ENCODE results near the gene RET. TPM values are rescaled to one million over a fixed set of nuclear protein-coding genes. Genes with fewer than 3 reads are reported as not detected.

Gene RET
- total RNA-seq, 2 donors from 2014 or later = 0.14 TPM; not detected in 1

GRCh38 chr10:43174969-43175368 lies 98.1 kb downstream of the RET start:
- no peaks in the 10 kb centered on the region for H3K4me1 ChIP-seq (ENCODE audit: control insufficient read depth in 1 of 2, low read depth in 2 of 2)
- no peak overlapping the region for H3K4me3 ChIP-seq
- H3K27me3 ChIP-seq (replicated peaks; ENCODE audit: insufficient read depth) = no peaks in the 10 kb centered on the region
- no peak for DNase-seq (ENCODE audit: low spot score)
- no peak for ATAC-seq (ENCODE audit: insufficient number of reproducible peaks, low FRiP score, low read depth)
- H3K9me3 ChIP-seq = no peaks in the 10 kb centered on the region
- H3K36me3 ChIP-seq = peaks cover 27% of the 10 kb centered on the region
- H3K27ac ChIP-seq = no peak overlapping the region
- TF ChIP-seq, protein P1, sequence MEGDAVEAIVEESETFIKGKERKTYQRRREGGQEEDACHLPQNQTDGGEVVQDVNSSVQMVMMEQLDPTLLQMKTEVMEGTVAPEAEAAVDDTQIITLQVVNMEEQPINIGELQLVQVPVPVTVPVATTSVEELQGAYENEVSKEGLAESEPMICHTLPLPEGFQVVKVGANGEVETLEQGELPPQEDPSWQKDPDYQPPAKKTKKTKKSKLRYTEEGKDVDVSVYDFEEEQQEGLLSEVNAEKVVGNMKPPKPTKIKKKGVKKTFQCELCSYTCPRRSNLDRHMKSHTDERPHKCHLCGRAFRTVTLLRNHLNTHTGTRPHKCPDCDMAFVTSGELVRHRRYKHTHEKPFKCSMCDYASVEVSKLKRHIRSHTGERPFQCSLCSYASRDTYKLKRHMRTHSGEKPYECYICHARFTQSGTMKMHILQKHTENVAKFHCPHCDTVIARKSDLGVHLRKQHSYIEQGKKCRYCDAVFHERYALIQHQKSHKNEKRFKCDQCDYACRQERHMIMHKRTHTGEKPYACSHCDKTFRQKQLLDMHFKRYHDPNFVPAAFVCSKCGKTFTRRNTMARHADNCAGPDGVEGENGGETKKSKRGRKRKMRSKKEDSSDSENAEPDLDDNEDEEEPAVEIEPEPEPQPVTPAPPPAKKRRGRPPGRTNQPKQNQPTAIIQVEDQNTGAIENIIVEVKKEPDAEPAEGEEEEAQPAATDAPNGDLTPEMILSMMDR (IDR thresholded peaks at IDR 0.05) = no peak

- Histone ChIP-seq H3K4me3 (no peak overlapping the region), H3K4me1 (ENCODE audit: control insufficient read depth in 1 of 2, low read depth in 2 of 2) (no peaks in the 10 kb centered on the region), H3K27me3 (replicated peaks; ENCODE audit: insufficient read depth) (no peaks in the 10 kb centered on the region), H3K9me3 (no peaks in the 10 kb centered on the region), H3K36me3 (peaks cover 37% of the 10 kb centered on the region), H3K27ac (no peak overlapping the region)
- TF ChIP-seq, protein P1 (IDR thresholded peaks at IDR 0.05) = no peak
- no peak for ATAC-seq (ENCODE audit: insufficient number of reproducible peaks, low FRiP score, low read depth)
- DNase-seq (ENCODE audit: low spot score) = no peak
Measured at GRCh38 chr10:43176271-43176670, 99.4 kb downstream of the RET start.

GRCh38 chr10:43177595-43177994 lies 100.7 kb downstream of the RET start:
- H3K27ac ChIP-seq = no peak overlapping the region
- no peak for ATAC-seq (ENCODE audit: insufficient number of reproducible peaks, low FRiP score, low read depth)
- no peak overlapping the region for H3K4me3 ChIP-seq
- no peak for DNase-seq (ENCODE audit: low spot score)
- H3K36me3 ChIP-seq = peaks cover 32% of the 10 kb centered on the region
- no peaks in the 10 kb centered on the region for H3K4me1 ChIP-seq (ENCODE audit: control insufficient read depth in 1 of 2, low read depth in 2 of 2)
- H3K9me3 ChIP-seq = no peaks in the 10 kb centered on the region
- H3K27me3 ChIP-seq (replicated peaks; ENCODE audit: insufficient read depth) = no peaks in the 10 kb centered on the region
- TF ChIP-seq, protein P1 (IDR thresholded peaks at IDR 0.05) = no peak

Other genes with a start within 250 kb of the RET start
- gene CSGALNACT2, start 61.4 kb downstream of the RET start, total RNA-seq = 10 to 100 TPM; 35.9 to 45.1 TPM
- not detected for gene RASGEF1A, start 190.0 kb downstream of the RET start, total RNA-seq

All from thoracic aorta (tissue), 2 donors.